Measurements from ENCODE around the gene GATAD2B.
"Not testable (repeated sequence)": the region's sequence is repeated elsewhere in the genome, so short reads cannot be mapped to it uniquely, and the experiment has no call there.

Gene GATAD2B

DNA sequence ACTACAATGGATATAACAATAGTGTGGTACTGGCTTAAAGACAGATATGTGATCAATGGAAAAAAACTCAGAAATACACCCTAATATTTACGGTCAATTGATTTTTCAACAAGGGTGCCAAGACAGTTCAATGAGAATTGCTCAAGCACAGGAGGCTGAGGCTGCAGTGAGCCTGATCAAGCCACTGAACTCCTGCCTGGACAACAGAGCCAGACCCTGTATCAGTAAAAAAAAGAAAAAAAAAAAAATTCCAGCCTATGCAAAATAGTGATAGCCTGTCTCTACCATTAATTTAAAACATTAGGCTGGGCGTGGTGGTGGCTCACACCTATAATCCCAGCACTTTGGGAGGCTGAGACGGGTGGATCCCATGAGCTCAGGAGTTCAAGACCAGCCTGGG, 77.6 kb downstream of the GATAD2B start:
- H3K4me3 ChIP-seq (ENCODE audit: low read depth, low read length): no peak overlapping the region
- TF ChIP-seq, protein P1, sequence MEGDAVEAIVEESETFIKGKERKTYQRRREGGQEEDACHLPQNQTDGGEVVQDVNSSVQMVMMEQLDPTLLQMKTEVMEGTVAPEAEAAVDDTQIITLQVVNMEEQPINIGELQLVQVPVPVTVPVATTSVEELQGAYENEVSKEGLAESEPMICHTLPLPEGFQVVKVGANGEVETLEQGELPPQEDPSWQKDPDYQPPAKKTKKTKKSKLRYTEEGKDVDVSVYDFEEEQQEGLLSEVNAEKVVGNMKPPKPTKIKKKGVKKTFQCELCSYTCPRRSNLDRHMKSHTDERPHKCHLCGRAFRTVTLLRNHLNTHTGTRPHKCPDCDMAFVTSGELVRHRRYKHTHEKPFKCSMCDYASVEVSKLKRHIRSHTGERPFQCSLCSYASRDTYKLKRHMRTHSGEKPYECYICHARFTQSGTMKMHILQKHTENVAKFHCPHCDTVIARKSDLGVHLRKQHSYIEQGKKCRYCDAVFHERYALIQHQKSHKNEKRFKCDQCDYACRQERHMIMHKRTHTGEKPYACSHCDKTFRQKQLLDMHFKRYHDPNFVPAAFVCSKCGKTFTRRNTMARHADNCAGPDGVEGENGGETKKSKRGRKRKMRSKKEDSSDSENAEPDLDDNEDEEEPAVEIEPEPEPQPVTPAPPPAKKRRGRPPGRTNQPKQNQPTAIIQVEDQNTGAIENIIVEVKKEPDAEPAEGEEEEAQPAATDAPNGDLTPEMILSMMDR (IDR thresholded peaks at IDR 0.05; ENCODE audit: low read depth, low read length): no peak

DNA sequence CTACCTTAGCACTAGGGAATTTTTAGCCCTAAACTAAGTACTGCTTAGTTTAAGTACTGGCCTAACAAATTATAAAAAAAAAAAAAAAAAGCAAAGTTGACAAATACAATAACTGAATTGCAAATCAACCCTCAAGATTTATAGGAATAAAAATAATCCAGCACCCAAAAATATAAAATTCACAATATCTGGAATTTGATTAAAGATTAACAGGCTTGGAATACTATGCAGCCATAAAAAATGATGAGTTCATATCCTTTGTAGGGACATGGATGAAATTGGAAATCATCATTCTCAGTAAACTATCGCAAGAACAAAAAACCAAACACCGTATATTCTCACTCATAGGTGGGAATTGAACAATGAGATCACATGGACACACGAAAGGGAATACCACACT, 78.4 kb downstream of the GATAD2B start:
- not testable (repeated sequence) for H3K4me3 ChIP-seq (ENCODE audit: low read depth, low read length)

GRCh38 chr1:153842006-153842471, 80.7 kb downstream of the GATAD2B start:
- no peak overlapping the region for H3K4me3 ChIP-seq (ENCODE audit: low read depth, low read length)
- TF ChIP-seq, protein P1 (IDR thresholded peaks at IDR 0.05; ENCODE audit: low read depth, low read length): no peak

DNA sequence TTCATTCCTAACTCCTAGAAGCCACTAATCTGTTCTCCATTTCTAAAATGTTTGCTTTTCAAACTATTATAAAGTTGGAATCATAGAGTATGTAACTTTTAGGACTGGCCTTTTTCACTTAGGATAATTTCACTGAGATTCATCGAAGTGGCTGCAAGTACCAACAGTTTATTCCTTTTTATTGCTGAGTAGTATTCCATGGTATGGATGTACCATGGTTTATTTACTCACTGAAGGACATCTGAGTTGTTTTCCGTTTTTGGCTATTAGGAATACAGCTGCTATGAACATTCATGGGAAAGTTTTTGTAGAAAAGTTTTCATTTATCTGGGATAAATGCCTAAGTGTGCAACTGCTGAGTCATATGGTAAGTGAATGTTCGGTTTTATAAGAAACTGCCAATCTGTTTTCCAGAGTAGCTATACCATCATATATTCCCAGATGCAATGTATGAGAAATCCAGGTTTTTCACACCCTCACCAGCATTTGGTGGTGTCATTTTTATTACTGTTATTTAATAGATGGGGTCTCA, 81.2 kb downstream of the GATAD2B start:
- TF ChIP-seq, protein P1 (IDR thresholded peaks at IDR 0.05; ENCODE audit: low read depth, low read length): no peak
- H3K4me3 ChIP-seq (ENCODE audit: low read depth, low read length): no peak overlapping the region

DNA sequence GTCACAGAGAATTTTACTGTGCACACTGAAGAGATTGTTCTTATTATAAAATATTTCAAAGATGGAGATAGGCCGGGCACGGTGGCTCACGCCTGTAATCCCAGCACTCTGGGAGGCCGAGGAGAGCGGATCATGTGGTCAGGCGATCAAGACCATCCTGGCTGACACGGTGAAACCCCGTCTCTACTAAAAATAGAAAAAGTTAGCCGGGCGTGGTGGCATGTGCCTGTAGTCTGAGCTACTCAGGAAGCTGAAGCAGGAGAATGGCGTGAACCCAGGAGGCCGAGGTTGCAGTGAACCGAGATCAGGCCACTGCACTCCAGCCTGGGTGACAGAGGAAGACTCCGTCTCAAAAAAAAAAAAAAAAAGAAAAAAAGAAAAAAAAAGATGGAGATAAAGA, 82.0 kb downstream of the GATAD2B start:
- H3K4me3 ChIP-seq (ENCODE audit: low read depth, low read length): not testable (repeated sequence)

DNA sequence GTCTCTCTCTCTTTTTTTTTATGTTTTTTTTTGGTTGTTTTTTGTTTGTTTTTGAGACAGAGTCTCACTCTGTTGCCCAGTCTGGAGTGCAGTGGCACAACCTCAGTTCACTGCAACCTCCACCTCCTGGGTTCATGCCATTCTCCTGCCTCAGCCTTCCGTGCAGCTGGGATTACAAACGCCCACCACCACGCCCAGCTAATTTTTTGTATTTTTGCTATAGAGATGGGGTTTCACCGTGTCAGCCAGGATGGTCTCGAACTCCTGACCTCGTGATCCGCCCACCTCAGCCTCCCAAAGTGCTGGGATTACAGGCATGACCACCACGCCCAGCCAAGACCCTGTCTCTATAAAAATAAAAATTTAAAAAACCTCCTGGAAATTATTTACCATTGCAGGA, 88.8 kb downstream of the GATAD2B start:
- not testable (repeated sequence) for H3K4me3 ChIP-seq (ENCODE audit: low read depth, low read length)

- TF ChIP-seq, protein P1 (IDR thresholded peaks at IDR 0.05; ENCODE audit: low read depth, low read length): no peak
- H3K4me3 ChIP-seq (ENCODE audit: low read depth, low read length): no peak overlapping the region
Observed at GRCh38 chr1:153833171-153833570, 89.6 kb downstream of the GATAD2B start.

DNA sequence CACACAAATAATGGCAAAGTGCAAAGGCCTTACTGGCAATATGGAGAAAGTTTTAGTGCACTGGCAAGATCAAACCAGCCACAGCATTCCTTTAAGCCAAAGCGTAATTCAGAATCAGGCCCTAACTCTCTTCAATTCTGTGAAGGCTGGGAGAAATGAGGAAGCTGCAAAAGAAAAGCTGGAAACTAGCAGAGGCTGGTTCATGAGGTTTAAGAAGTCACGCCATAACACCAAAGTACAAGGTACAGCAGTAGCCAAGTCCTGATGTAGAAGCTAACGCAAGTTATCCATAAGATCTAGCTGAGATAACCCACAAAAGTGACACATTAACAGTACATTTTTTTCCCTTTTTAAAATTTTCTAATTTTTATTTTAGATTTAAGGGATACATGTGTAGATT, 90.5 kb downstream of the GATAD2B start:
- TF ChIP-seq, protein P1 (IDR thresholded peaks at IDR 0.05; ENCODE audit: low read depth, low read length): no peak
- no peak overlapping the region for H3K4me3 ChIP-seq (ENCODE audit: low read depth, low read length)

- TF ChIP-seq, protein P1 (IDR thresholded peaks at IDR 0.05; ENCODE audit: low read depth, low read length): no peak
- H3K4me3 ChIP-seq (ENCODE audit: low read depth, low read length): no peak overlapping the region
Observed at GRCh38 chr1:153831026-153831425, 91.7 kb downstream of the GATAD2B start.

All from WI38 (cell line).